B cell (primary cell): ENCODE measurements around the gene MMS22L. TPM values are rescaled to one million over a fixed set of nuclear protein-coding genes. Genes with fewer than 3 reads are reported as not detected.

Experiments used
- ATAC-seq: fragments of 200-7000 bp; cut with Tn5 transposase; one replicate; pipeline ENCODE4 v1.10.0; 2021; ENCODE audit warnings: low read depth, mild to moderate bottlenecking, moderate number of reproducible peaks, moderate library complexity
- CTCF ChIA-PET: fragments of 350-600 bp; sonication (Branson Sonifier 250); formaldehyde crosslinking; loops from one replicate; lab custom pipeline; 2021; ENCODE audit warnings: antibody characterized with exemption, inconsistent platforms; lab: Charles Lee
- POLR2A ChIA-PET: fragments of 350-600 bp; sonication (Branson Sonifier 250); formaldehyde crosslinking; loops from one replicate; lab custom pipeline; 2021; ENCODE audit warnings: antibody characterized with exemption; lab: Charles Lee
- DNase-seq: peaks from one replicate; pipeline ENCODE4 v3.0.0; 2013
- H2AFZ ChIP-seq: 2 replicates; pipeline ENCODE4 v1.6.1; 2012; ENCODE audit warnings: mild to moderate bottlenecking, low read depth, low read length; ENCODE audit not compliant: insufficient read depth, poor library complexity, severe bottlenecking
- H3K27ac ChIP-seq, 2 donors: 1 replicate in 1 of 2; 2 replicates in 1 of 2; pipeline ENCODE4 v1.5.1; 2012 to 2013; ENCODE audit warnings: low read length in 2 of 2, mild to moderate bottlenecking in 2 of 2, moderate library complexity in 1 of 2
- H3K27me3 ChIP-seq, 4 experiments: fragments of 200-600 bp in 1 of 4; sonication (generic) in 1 of 4; replicated peaks in 1 of 4; 1 replicate in 2 of 4; 2 replicates in 2 of 4; pipeline versions ENCODE4 v1.6.1 to v1.7.0; 2013 to 2016; ENCODE audit warnings: low read length in 3 of 4, mild to moderate bottlenecking in 2 of 4, mixed read lengths in 1 of 4, moderate library complexity in 1 of 4; ENCODE audit not compliant: insufficient read depth in 4 of 4, control insufficient read depth in 3 of 4; ENCODE audit errors: control extremely low read depth in 1 of 4
- H3K36me3 ChIP-seq, 2 experiments: replicated peaks in 1 of 2; 1 replicate in 1 of 2; 2 replicates in 1 of 2; pipeline versions ENCODE4 v1.6.1 to v1.7.1; 2013; ENCODE audit warnings: low read length in 1 of 2; ENCODE audit not compliant: insufficient read depth in 2 of 2, control insufficient read depth in 1 of 2; ENCODE audit errors: control extremely low read depth in 1 of 2, extremely low read depth in 1 of 2
- H3K4me1 ChIP-seq, 2 donors: fragments of 200-600 bp in 1 of 2; sonication (generic) in 1 of 2; 1 replicate in 1 of 2; 2 replicates in 1 of 2; pipeline versions ENCODE4 v1.5.1 to v1.6.1; 2013 to 2017; ENCODE audit warnings: low read length in 2 of 2; ENCODE audit not compliant: control insufficient read depth in 2 of 2, insufficient read depth in 2 of 2
- H3K4me2 ChIP-seq: replicated peaks from 2 replicates; pipeline ENCODE3; 2012; ENCODE audit warnings: mild to moderate bottlenecking, low read depth, low read length; ENCODE audit not compliant: poor library complexity, severe bottlenecking
- H3K4me3 ChIP-seq, 5 experiments: fragments of 200-600 bp in 1 of 5; sonication (generic) in 1 of 5; 1 replicate in 3 of 5; 2 replicates in 2 of 5; pipeline versions ENCODE4 v1.5.1 to v1.7.0; 2011 to 2016; ENCODE audit warnings: low read length in 4 of 5, mild to moderate bottlenecking in 4 of 5, low read depth in 2 of 5, control low read depth in 1 of 5, moderate library complexity in 1 of 5; ENCODE audit not compliant: insufficient read depth in 1 of 5; ENCODE audit errors: control extremely low read depth in 1 of 5, extremely low read depth in 1 of 5
- H3K79me2 ChIP-seq: fragments of 200-600 bp; sonication (generic); one replicate; pipeline ENCODE4 v1.6.0; 2016; ENCODE audit warnings: low read length; ENCODE audit not compliant: control insufficient read depth, insufficient read depth
- H3K9ac ChIP-seq: fragments of 200-600 bp; sonication (generic); 2 replicates; pipeline ENCODE4 v1.6.1; 2017; ENCODE audit warnings: mild to moderate bottlenecking, low read length, moderate library complexity
- H3K9me3 ChIP-seq, 3 donors: one replicate each; pipeline versions ENCODE4 v1.6.1 to v1.7.1; 2013; ENCODE audit warnings: low read length in 2 of 3; ENCODE audit not compliant: control insufficient read depth in 2 of 3, insufficient read depth in 1 of 3; ENCODE audit errors: control extremely low read depth in 1 of 3
- H4K20me1 ChIP-seq: 2 replicates; pipeline ENCODE4 v1.6.0; 2012; ENCODE audit warnings: mild to moderate bottlenecking, low read length; ENCODE audit not compliant: insufficient read depth, control insufficient read depth, poor library complexity, severe bottlenecking
- H3K27ac Mint-ChIP-seq: one replicate; pipeline ENCODE4 v1.8.0; 2021; ENCODE audit warnings: mixed read lengths
- H3K27me3 Mint-ChIP-seq: one replicate; pipeline ENCODE4 v1.8.0; 2021; ENCODE audit warnings: mixed read lengths
- H3K4me1 Mint-ChIP-seq: one replicate; pipeline ENCODE4 v1.8.0; 2021; ENCODE audit warnings: mixed read lengths
- H3K4me3 Mint-ChIP-seq: one replicate; pipeline ENCODE4 v1.8.0; 2021; ENCODE audit warnings: mixed read lengths
- H3K9me3 Mint-ChIP-seq: one replicate; pipeline ENCODE4 v1.8.0; 2022; ENCODE audit warnings: mixed read lengths; ENCODE audit not compliant: insufficient read depth
- CTCF ChIP-seq: fragments of 200-600 bp; IDR thresholded peaks from one replicate; pipeline ENCODE4 v1.8.0; 2022; ENCODE audit warnings: antibody characterized with exemption, mild to moderate bottlenecking
- EZH2 ChIP-seq: IDR thresholded peaks from 2 replicates; pipeline ENCODE4 v1.6.1; 2012; ENCODE audit warnings: borderline replicate concordance, low read depth, mild to moderate bottlenecking, moderate library complexity, low read length; ENCODE audit not compliant: insufficient read depth, poor library complexity, severe bottlenecking
- WGBS: methylation state at CpG from one replicate; pipeline ENCODE4 v1.1.5; 2013; ENCODE audit warnings: missing lambda C conversion rate; ENCODE audit not compliant: insufficient coverage; 5-methylcytosine and 5-hydroxymethylcytosine counted together
- intact Hi-C: fragments of 100-400 bp; cut with micrococcal nuclease; formaldehyde crosslinking; loops from one replicate; pipeline ENCODE4 v1.10.0; 2022
- polyA plus RNA-seq: library from polyadenylated mRNA; depleted of rRNA; stranded (reverse); fragments of >200 nt; gene quantifications from 2 replicates; pipeline ENCODE4 v1.2.3, GENCODE V29; 2012
- total RNA-seq, 2 donors: library from RNA; stranded (reverse); fragments of 120-200 nt in 1 of 2; gene quantifications; 1 replicate in 1 of 2; 2 replicates in 1 of 2; pipeline versions ENCODE4 v1.2.3 to v1.2.4, GENCODE V29; 2013 to 2022

MMS22L gene
- total and polyA plus RNA-seq, 2 donors (not counting 1 experiment from before 2014, with no cell fraction given) = 3.2 to 20.5 TPM

GRCh38 chr6:97215157-97215769, 67.8 kb downstream of the MMS22L start:
- Mint-ChIP-seq H3K4me3 (no peak overlapping the region), H3K4me1 (no peaks in the 10 kb centered on the region), H3K27ac (no peak overlapping the region), H3K9me3 (no peaks in the 10 kb centered on the region), H3K27me3 (no peaks in the 10 kb centered on the region)
- Histone ChIP-seq H3K27me3 (no peaks in the 10 kb centered on the region), H3K9ac (no peak overlapping the region), H4K20me1 (no peaks in the 10 kb centered on the region), H3K4me1 (no peaks in the 10 kb centered on the region), H3K36me3 (peaks cover 0 to 3% of the 10 kb centered on the region in 2 experiments), H3K4me2 (no peak overlapping the region), H3K9me3 (no peaks in the 10 kb centered on the region), H3K79me2 (no peaks in the 10 kb centered on the region), H3K4me3 (no peak overlapping the region), H3K27ac (no peak overlapping the region), H2AFZ (no peak overlapping the region)
- intact Hi-C loops = no loop called here
- TF ChIP-seq CTCF = no peak
- no peak for TF ChIP-seq EZH2
- ChIA-PET POLR2A (no interaction called here), CTCF (interaction anchor here (1.7 kb wide), 1 partner anchor 10 kb away, joined by 3 read pairs; no protein-coding TSS in a partner anchor)
- no peak for DNase-seq
- ATAC-seq = no peak
- WGBS = 94% methylated on average over 4 of the region's 6 CpGs

- Histone ChIP-seq H3K9ac (no peak overlapping the region), H3K27ac (no peak overlapping the region), H3K36me3 (peaks cover 0 to 1% of the 10 kb centered on the region in 2 experiments), H3K4me1 (no peaks in the 10 kb centered on the region), H3K9me3 (no peaks in the 10 kb centered on the region), H3K27me3 (no peaks in the 10 kb centered on the region), H4K20me1 (no peaks in the 10 kb centered on the region), H3K4me2 (no peak overlapping the region), H2AFZ (no peak overlapping the region), H3K4me3 (no peak overlapping the region), H3K79me2 (no peaks in the 10 kb centered on the region)
- Mint-ChIP-seq H3K4me3 (no peak overlapping the region), H3K27me3 (no peaks in the 10 kb centered on the region), H3K4me1 (no peaks in the 10 kb centered on the region), H3K9me3 (no peaks in the 10 kb centered on the region), H3K27ac (no peak overlapping the region)
- no CpG with 5 or more reads among the region's 2 CpGs for WGBS
- intact Hi-C loops = no loop called here
- CTCF ChIA-PET = no interaction called here
- TF ChIP-seq EZH2 = no peak
- TF ChIP-seq CTCF = no peak
- ATAC-seq (no peak), DNase-seq (no peak)
- POLR2A ChIA-PET = no interaction called here
Observed at GRCh38 chr6:97214671-97215070, 68.3 kb downstream of the MMS22L start.
